Measurements from ENCODE around the gene ANKRD13B. TPM values are rescaled to one million over a fixed set of nuclear protein-coding genes. Genes with fewer than 3 reads are reported as not detected.
"Not testable (repeated sequence)": the region's sequence is repeated elsewhere in the genome, so short reads cannot be mapped to it uniquely, and the experiment has no call there.

The ANKRD13B gene
- 10.7 TPM for polyA plus RNA-seq (2013, experiment 1 of 2)
- polyA plus RNA-seq (2013, experiment 2 of 2): 5.9 TPM

DNA sequence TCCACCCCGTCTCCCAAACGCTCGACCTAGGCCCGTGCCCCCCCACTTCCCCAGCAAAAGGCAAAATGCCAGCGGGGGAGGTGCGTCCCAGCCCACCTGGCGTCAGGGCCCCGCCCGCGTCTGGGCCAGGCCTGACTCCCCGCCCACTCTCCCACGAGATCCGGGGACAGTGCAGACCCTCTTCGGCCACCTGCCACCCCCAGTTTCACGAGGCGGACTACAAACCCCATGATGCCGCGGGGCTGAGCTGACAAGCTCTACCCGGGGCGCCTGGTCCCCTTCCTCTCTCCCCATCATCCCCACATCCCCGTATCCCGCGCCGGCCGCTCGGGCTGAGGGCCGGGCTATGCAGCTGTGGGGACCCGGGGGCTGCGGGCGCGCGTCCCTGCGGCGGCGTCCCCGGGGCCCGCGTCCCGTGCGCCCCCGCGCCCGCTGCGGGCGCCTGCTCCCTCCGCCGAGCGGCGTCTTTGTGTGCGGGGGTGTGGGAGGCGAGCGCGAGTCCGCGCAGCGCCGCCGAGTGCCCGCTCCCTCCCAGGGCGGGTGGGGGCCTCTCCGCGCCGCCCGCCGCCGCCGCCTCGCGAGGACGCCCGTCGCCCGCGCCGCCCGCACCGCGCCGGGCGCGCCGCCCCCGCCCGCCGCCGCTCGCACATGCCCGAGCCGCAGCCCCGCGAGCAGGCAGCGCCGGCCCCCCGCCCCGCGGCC is at the start of gene ANKRD13B:
Gene ANKRD13B (plus strand): TSS at position 283 of the 702 bp plus-strand sequence. CDS start 490 bp downstream, outside the sequence.
- 1 to 2% methylated on average over 18 to 25 of the region's 96 CpGs for WGBS, 2 experiments (ENCODE audit: insufficient coverage in 2 of 2)
- H3K36me3 ChIP-seq (ENCODE audit: control insufficient read depth, insufficient read depth, low read length): no peaks in the 10 kb centered on the region
- peak within 1 kb of the TSS; percentile 60 for H3K4me3 ChIP-seq (ENCODE audit: extremely low read depth, insufficient read depth, low read length, poor library complexity, severe bottlenecking)
- H3K9me3 ChIP-seq (ENCODE audit: control insufficient read depth, low read length): no peaks in the 10 kb centered on the region
- H3K27ac ChIP-seq (ENCODE audit: low read depth, low read length, severe bottlenecking): peak within 1 kb of the TSS; percentile 36
- peaks cover 58% of the 10 kb centered on the region for H3K4me1 ChIP-seq (ENCODE audit: control insufficient read depth, insufficient read depth, low read length, poor library complexity, severe bottlenecking)

- no peak overlapping the region for H3K27ac ChIP-seq (ENCODE audit: low read depth, low read length, severe bottlenecking)
- H3K4me1 ChIP-seq (ENCODE audit: control insufficient read depth, insufficient read depth, low read length, poor library complexity, severe bottlenecking): no peaks in the 10 kb centered on the region
- H3K4me3 ChIP-seq (ENCODE audit: extremely low read depth, insufficient read depth, low read length, poor library complexity, severe bottlenecking): no peak overlapping the region
- 100% methylated on average over 1 of the region's 4 CpGs; no CpG with 5 or more reads in 1 of the 2 experiments for WGBS, 2 experiments (ENCODE audit: insufficient coverage in 2 of 2)
- H3K9me3 ChIP-seq (ENCODE audit: control insufficient read depth, low read length): no peaks in the 10 kb centered on the region
- H3K36me3 ChIP-seq (ENCODE audit: control insufficient read depth, insufficient read depth, low read length): peaks cover 68% of the 10 kb centered on the region
Observed at GRCh38 chr17:29544066-29544465, 48.9 kb upstream of the ANKRD13B start.

DNA sequence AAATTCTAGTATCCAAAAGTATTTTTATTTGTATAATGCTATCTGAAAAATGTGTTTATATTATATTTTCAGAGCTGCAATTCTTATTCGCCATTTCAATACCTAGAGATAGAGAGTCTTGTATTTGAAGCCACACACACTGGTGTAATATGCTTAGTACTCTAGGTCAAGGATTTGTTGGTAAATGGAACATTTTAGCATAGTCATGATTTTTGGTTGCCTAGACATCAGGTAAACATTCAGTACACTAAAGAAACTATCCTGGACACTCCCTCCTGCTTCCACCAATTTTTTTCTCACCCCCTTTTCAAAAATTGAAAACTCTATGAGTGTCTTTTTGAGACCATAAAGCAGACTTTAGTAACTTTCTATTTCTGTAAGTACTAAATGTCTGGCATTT is 46.8 kb upstream of the ANKRD13B start:
- no CpG with 5 or more reads among the region's 1 CpG for WGBS, 2 experiments (ENCODE audit: insufficient coverage in 2 of 2)
- Histone ChIP-seq H3K9me3 (ENCODE audit: control insufficient read depth, low read length) (no peaks in the 10 kb centered on the region), H3K4me1 (ENCODE audit: control insufficient read depth, insufficient read depth, low read length, poor library complexity, severe bottlenecking) (no peaks in the 10 kb centered on the region), H3K27ac (ENCODE audit: low read depth, low read length, severe bottlenecking) (no peak overlapping the region), H3K36me3 (ENCODE audit: control insufficient read depth, insufficient read depth, low read length) (peaks cover 56% of the 10 kb centered on the region), H3K4me3 (ENCODE audit: extremely low read depth, insufficient read depth, low read length, poor library complexity, severe bottlenecking) (no peak overlapping the region)

- H3K9me3 ChIP-seq (ENCODE audit: control insufficient read depth, low read length): no peaks in the 10 kb centered on the region
- peaks cover 53% of the 10 kb centered on the region for H3K36me3 ChIP-seq (ENCODE audit: control insufficient read depth, insufficient read depth, low read length)
- no peaks in the 10 kb centered on the region for H3K4me1 ChIP-seq (ENCODE audit: control insufficient read depth, insufficient read depth, low read length, poor library complexity, severe bottlenecking)
- no peak overlapping the region for H3K4me3 ChIP-seq (ENCODE audit: extremely low read depth, insufficient read depth, low read length, poor library complexity, severe bottlenecking)
- no CpG with 5 or more reads among the region's 1 CpG for WGBS, 2 experiments (ENCODE audit: insufficient coverage in 2 of 2)
- H3K27ac ChIP-seq (ENCODE audit: low read depth, low read length, severe bottlenecking): no peak overlapping the region
Observed at GRCh38 chr17:29546830-29547229, 46.1 kb upstream of the ANKRD13B start.

DNA sequence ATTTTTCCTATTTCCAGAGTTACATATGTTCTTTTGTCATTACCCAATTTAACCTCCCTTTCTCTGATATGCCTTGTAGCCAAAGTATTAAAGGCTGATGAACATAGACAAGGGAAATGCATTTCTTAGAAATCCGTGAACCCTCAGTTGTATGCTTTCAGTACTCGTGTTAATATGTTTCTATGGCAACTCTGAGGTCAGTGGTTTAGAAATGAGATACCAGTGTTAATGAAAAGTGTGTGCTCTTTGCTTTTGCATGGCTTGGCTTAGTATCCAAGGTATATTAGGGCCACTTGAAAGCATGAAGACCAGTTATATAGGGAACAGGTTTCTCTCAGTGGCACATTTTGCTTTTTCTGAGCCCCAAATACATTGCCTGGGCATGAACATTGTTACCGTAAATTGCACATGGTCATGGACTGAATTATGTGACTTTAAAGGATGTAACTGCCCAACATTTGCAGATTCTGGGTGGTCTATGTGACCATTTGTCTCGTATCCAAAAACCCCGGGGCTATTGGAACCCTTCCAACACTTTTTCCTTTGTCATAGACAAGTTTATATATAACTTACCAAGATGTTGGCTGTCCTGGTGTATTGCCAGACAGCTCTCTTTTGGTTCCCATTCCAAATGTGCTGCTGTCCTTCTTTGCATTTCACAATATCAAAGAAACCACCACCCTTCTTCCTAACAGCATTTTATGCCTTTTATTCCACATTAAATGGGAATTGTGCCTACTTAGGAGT is 43.6 kb upstream of the ANKRD13B start:
- no peak overlapping the region for H3K4me3 ChIP-seq (ENCODE audit: extremely low read depth, insufficient read depth, low read length, poor library complexity, severe bottlenecking)
- H3K36me3 ChIP-seq (ENCODE audit: control insufficient read depth, insufficient read depth, low read length): peaks cover 30% of the 10 kb centered on the region
- no peaks in the 10 kb centered on the region for H3K9me3 ChIP-seq (ENCODE audit: control insufficient read depth, low read length)
- WGBS, 2 experiments (ENCODE audit: insufficient coverage in 2 of 2): 95 to 100% methylated on average over 3 of the region's 5 CpGs
- H3K27ac ChIP-seq (ENCODE audit: low read depth, low read length, severe bottlenecking): no peak overlapping the region
- no peaks in the 10 kb centered on the region for H3K4me1 ChIP-seq (ENCODE audit: control insufficient read depth, insufficient read depth, low read length, poor library complexity, severe bottlenecking)

DNA sequence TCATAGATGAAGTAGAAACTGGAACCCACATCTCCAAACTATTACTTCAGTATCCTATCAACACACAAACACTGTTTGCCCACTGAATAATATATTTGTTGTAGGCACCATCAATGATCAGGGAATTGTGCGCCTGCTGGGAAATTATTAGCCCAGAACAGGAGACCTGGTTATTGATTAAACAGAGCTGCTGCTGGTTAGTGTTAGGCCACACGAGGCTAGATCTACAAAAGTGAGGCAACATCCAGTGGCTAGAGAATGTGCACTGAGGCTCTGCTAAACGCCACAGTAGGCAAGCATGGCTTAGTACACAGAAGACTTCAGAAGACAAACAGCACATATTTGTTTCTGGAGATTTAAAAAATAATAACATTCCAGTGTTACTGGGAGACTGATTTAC is 37.1 kb upstream of the ANKRD13B start:
- H3K4me3 ChIP-seq (ENCODE audit: extremely low read depth, insufficient read depth, low read length, poor library complexity, severe bottlenecking): no peak overlapping the region
- peaks cover 4% of the 10 kb centered on the region for H3K36me3 ChIP-seq (ENCODE audit: control insufficient read depth, insufficient read depth, low read length)
- H3K27ac ChIP-seq (ENCODE audit: low read depth, low read length, severe bottlenecking): no peak overlapping the region
- no peaks in the 10 kb centered on the region for H3K9me3 ChIP-seq (ENCODE audit: control insufficient read depth, low read length)
- H3K4me1 ChIP-seq (ENCODE audit: control insufficient read depth, insufficient read depth, low read length, poor library complexity, severe bottlenecking): no peaks in the 10 kb centered on the region
- 80 to 81% methylated on average over 2 to 3 of the region's 3 CpGs for WGBS, 2 experiments (ENCODE audit: insufficient coverage in 2 of 2)

- Histone ChIP-seq H3K4me1 (ENCODE audit: control insufficient read depth, insufficient read depth, low read length, poor library complexity, severe bottlenecking) (no peaks in the 10 kb centered on the region), H3K36me3 (ENCODE audit: control insufficient read depth, insufficient read depth, low read length) (no peaks in the 10 kb centered on the region), H3K27ac (ENCODE audit: low read depth, low read length, severe bottlenecking) (no peak overlapping the region), H3K9me3 (ENCODE audit: control insufficient read depth, low read length) (no peaks in the 10 kb centered on the region), H3K4me3 (ENCODE audit: extremely low read depth, insufficient read depth, low read length, poor library complexity, severe bottlenecking) (no peak overlapping the region)
- WGBS, 2 experiments (ENCODE audit: insufficient coverage in 2 of 2): 80 to 83% methylated on average over 1 of the region's 1 CpG
Observed at GRCh38 chr17:29557085-29557738, 35.7 kb upstream of the ANKRD13B start.

DNA sequence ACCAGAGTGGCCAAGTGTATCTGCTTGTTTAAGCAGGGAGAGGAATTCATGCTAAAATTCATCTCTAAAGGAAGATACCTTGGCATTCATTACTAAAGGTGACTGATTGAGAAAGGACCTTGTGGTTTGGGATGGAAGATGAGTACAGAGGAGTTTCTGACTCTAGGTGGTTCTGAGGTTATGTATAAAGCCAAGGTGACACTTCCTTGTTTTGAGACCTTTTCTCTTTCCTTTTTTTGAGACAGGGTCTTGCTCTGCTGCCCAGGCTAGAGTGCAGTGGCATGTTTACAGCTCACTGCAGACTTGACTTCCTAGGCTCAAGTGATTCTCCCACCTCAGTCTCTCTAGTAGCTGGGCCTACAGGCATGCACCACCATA is 35.2 kb upstream of the ANKRD13B start:
- H3K36me3 ChIP-seq (ENCODE audit: control insufficient read depth, insufficient read depth, low read length): no peaks in the 10 kb centered on the region
- no peaks in the 10 kb centered on the region for H3K4me1 ChIP-seq (ENCODE audit: control insufficient read depth, insufficient read depth, low read length, poor library complexity, severe bottlenecking)
- H3K27ac ChIP-seq (ENCODE audit: low read depth, low read length, severe bottlenecking): no peak overlapping the region
- H3K4me3 ChIP-seq (ENCODE audit: extremely low read depth, insufficient read depth, low read length, poor library complexity, severe bottlenecking): no peak overlapping the region
- no peaks in the 10 kb centered on the region for H3K9me3 ChIP-seq (ENCODE audit: control insufficient read depth, low read length)

DNA sequence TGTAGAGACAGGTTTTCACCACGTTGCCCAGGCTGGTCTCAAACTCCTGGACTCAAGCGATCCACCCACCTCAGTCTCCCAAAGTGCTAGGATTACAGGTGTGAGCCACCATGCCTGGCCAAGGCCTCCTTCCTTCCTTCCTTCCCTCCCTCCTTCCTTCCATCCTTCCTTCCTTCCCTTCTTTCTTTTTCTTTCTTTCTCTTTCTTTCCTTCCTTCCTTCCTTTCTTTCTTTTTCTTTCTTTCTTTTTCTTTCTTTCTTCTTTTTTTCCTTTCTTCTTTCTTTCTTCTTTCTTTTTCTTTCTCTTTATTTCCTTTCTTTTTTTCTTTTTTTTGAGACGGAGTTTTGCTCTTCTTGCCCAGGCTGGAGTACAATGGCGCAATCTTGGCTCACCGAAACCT is 34.8 kb upstream of the ANKRD13B start:
- not testable (repeated sequence) for H3K36me3 ChIP-seq (ENCODE audit: control insufficient read depth, insufficient read depth, low read length); H3K27ac ChIP-seq (ENCODE audit: low read depth, low read length, severe bottlenecking); H3K4me1 ChIP-seq (ENCODE audit: control insufficient read depth, insufficient read depth, low read length, poor library complexity, severe bottlenecking); H3K9me3 ChIP-seq (ENCODE audit: control insufficient read depth, low read length); H3K4me3 ChIP-seq (ENCODE audit: extremely low read depth, insufficient read depth, low read length, poor library complexity, severe bottlenecking)
- WGBS, 2 experiments (ENCODE audit: insufficient coverage in 2 of 2): 88 to 92% methylated on average over 3 to 4 of the region's 5 CpGs

GRCh38 chr17:29559640-29560039 is 33.3 kb upstream of the ANKRD13B start:
- Histone ChIP-seq H3K27ac (ENCODE audit: low read depth, low read length, severe bottlenecking) (no peak overlapping the region), H3K36me3 (ENCODE audit: control insufficient read depth, insufficient read depth, low read length) (no peaks in the 10 kb centered on the region), H3K4me3 (ENCODE audit: extremely low read depth, insufficient read depth, low read length, poor library complexity, severe bottlenecking) (no peak overlapping the region), H3K9me3 (ENCODE audit: control insufficient read depth, low read length) (no peaks in the 10 kb centered on the region), H3K4me1 (ENCODE audit: control insufficient read depth, insufficient read depth, low read length, poor library complexity, severe bottlenecking) (no peaks in the 10 kb centered on the region)
- WGBS, 2 experiments (ENCODE audit: insufficient coverage in 2 of 2): 100% methylated on average over 1 of the region's 2 CpGs; no CpG with 5 or more reads in 1 of the 2 experiments
